OCI-LY7 (cell line): ENCODE results near the gene TTLL10. TPM values are rescaled to one million over a fixed set of nuclear protein-coding genes. Genes with fewer than 3 reads are reported as not detected.

ENCODE experiments used
- BruUV-seq: library from RNA; stranded (reverse); fragments of 400-500 nt; replicated peaks from 2 replicates; lab custom pipeline; 2021; lab: Mats Ljungman, UMichigan
- CTCF ChIA-PET: fragments of 300-600 bp; sonication (Branson Sonifier 250); formaldehyde crosslinking; loops from one replicate; lab custom pipeline; 2022; ENCODE audit warnings: antibody characterized with exemption; ENCODE audit not compliant: unreplicated experiment; lab: Charles Lee
- POLR2A ChIA-PET: fragments of 300-600 bp; sonication (Branson Sonifier 250); formaldehyde crosslinking; loops from one replicate; lab custom pipeline; 2022; ENCODE audit warnings: antibody characterized with exemption; lab: Charles Lee
- DNase-seq: peaks from one replicate; pipeline ENCODE4 v3.0.0-alpha.2; 2015; ENCODE audit warnings: low spot score
- H2AFZ ChIP-seq: fragments of 200-600 bp; sonication (generic), shearing (Covaris generic); 2 replicates; pipeline ENCODE4 v1.6.1; 2014; ENCODE audit warnings: mild to moderate bottlenecking, antibody characterized with exemption, low read length, moderate library complexity
- H3K27ac ChIP-seq: fragments of 200-600 bp; sonication (generic); 2 replicates; pipeline ENCODE4 v1.5.1; 2014; ENCODE audit warnings: mixed run types, low read depth, mild to moderate bottlenecking, moderate library complexity, low read length, inconsistent platforms; ENCODE audit not compliant: poor library complexity, severe bottlenecking
- H3K36me3 ChIP-seq: fragments of 200-600 bp; sonication (generic); 2 replicates; pipeline ENCODE4 v1.6.1; 2014; ENCODE audit warnings: mild to moderate bottlenecking, antibody characterized with exemption, low read length, moderate library complexity, mixed read lengths; ENCODE audit not compliant: insufficient read depth
- H3K4me1 ChIP-seq: fragments of 200-600 bp; sonication (generic); 2 replicates; pipeline ENCODE4 v1.5.1; 2014; ENCODE audit warnings: mild to moderate bottlenecking, low read length; ENCODE audit not compliant: insufficient read depth, poor library complexity, severe bottlenecking
- H3K4me2 ChIP-seq: fragments of 200-600 bp; sonication (generic); 2 replicates; pipeline ENCODE4 v1.6.1; 2014; ENCODE audit warnings: mild to moderate bottlenecking, low read length
- H3K4me3 ChIP-seq: fragments of 200-600 bp; sonication (generic); 2 replicates; pipeline ENCODE4 v1.5.1; 2014; ENCODE audit warnings: mild to moderate bottlenecking, low read depth, low read length; ENCODE audit not compliant: poor library complexity, severe bottlenecking
- H3K79me2 ChIP-seq: fragments of 200-600 bp; sonication (generic); 2 replicates; pipeline ENCODE4 v1.6.1; 2016; ENCODE audit warnings: low read depth, mild to moderate bottlenecking, low read length, moderate library complexity, mixed read lengths; ENCODE audit not compliant: insufficient read depth
- H3K9me2 ChIP-seq: fragments of 200-600 bp; sonication (generic); 2 replicates; pipeline ENCODE4 v1.6.1; 2016; ENCODE audit warnings: mild to moderate bottlenecking, low read length, mixed read lengths; ENCODE audit not compliant: insufficient read depth
- H3K9me3 ChIP-seq: fragments of 200-600 bp; sonication (generic); 2 replicates; pipeline ENCODE4 v1.6.1; 2014; ENCODE audit warnings: mild to moderate bottlenecking, mixed run types, low read length, mixed read lengths
- H4K20me1 ChIP-seq: fragments of 200-600 bp; sonication (generic); 2 replicates; pipeline ENCODE4 v1.6.1; 2014; ENCODE audit warnings: mild to moderate bottlenecking, antibody characterized with exemption, low read length, moderate library complexity, mixed read lengths; ENCODE audit not compliant: insufficient read depth
- CTCF ChIP-seq: fragments of 200-600 bp; sonication (generic); conservative IDR thresholded peaks from 2 replicates; pipeline ENCODE4 v1.5.1; 2014; ENCODE audit warnings: mild to moderate bottlenecking, antibody characterized with exemption, low read length, moderate library complexity, mixed read lengths
- EZH2phosphoT487 ChIP-seq: fragments of 200-600 bp; sonication (generic); IDR thresholded peaks from 2 replicates; pipeline ENCODE4 v1.6.1; 2018; ENCODE audit warnings: low read depth, borderline replicate concordance, mild to moderate bottlenecking, mixed run types, antibody characterized with exemption, low read length, moderate library complexity, mixed read lengths
- intact Hi-C: fragments of 100-400 bp; cut with micrococcal nuclease; formaldehyde crosslinking; loops from one replicate; pipeline ENCODE4 v1.10.0; 2022; ENCODE audit not compliant: unreplicated experiment
- total RNA-seq, 2 experiments: library from RNA; depleted of rRNA in 1 of 2; stranded (reverse); fragments of >200 nt in 1 of 2; shearing (Covaris generic) in 1 of 2; gene quantifications; 2 replicates each; pipeline ENCODE4 v1.2.3, GENCODE V29; 2014 to 2022

TTLL10 gene
- total RNA-seq, 2 experiments from 2014 or later, result not detected

- DNase-seq, result no peak
- H3K36me3 ChIP-seq, result peaks cover 91% of the 10 kb centered on the region
- TF ChIP-seq EZH2phosphoT487 (no peak), CTCF (no peak)
- H3K9me2 ChIP-seq, result no peaks in the 10 kb centered on the region
- H3K79me2 ChIP-seq, result peaks cover 20% of the 10 kb centered on the region
- CTCF ChIA-PET, result no interaction called here
- BruUV-seq, result no TSS peak
- no peak overlapping the region for H2AFZ ChIP-seq
- H3K27ac ChIP-seq, result no peak overlapping the region
- no peaks in the 10 kb centered on the region for H4K20me1 ChIP-seq
- POLR2A ChIA-PET, result no interaction called here
- no peak overlapping the region for H3K4me3 ChIP-seq
- peaks cover 8% of the 10 kb centered on the region for H3K4me1 ChIP-seq
- intact Hi-C loops, result no loop called here
- no peaks in the 10 kb centered on the region for H3K9me3 ChIP-seq
- H3K4me2 ChIP-seq, result no peak overlapping the region
These were observed 51.7 kb downstream of the TTLL10 start for GRCh38 chr1:1225238-1225845.

GRCh38 chr1:1225913-1226312 lies 52.2 kb downstream of the TTLL10 start:
- BruUV-seq, result no TSS peak

More at GRCh38 chr1:1225913-1226312, 52.2 kb downstream of the TTLL10 start:
- Histone ChIP-seq H3K9me3 (no peaks in the 10 kb centered on the region), H3K4me2 (no peak overlapping the region), H4K20me1 (no peaks in the 10 kb centered on the region), H3K9me2 (no peaks in the 10 kb centered on the region), H2AFZ (no peak overlapping the region), H3K79me2 (peaks cover 26% of the 10 kb centered on the region), H3K27ac (no peak overlapping the region), H3K4me3 (no peak overlapping the region), H3K4me1 (peaks cover 13% of the 10 kb centered on the region), H3K36me3 (peaks cover 85% of the 10 kb centered on the region)
- no peak for DNase-seq
- intact Hi-C loops, result no loop called here
- TF ChIP-seq CTCF, result no peak
- TF ChIP-seq EZH2phosphoT487, result no peak
- ChIA-PET CTCF (no interaction called here), POLR2A (no interaction called here)
